Measurements from ENCODE around the gene SFTPD.
"Not testable (repeated sequence)": the region's sequence is repeated elsewhere in the genome, so short reads cannot be mapped to it uniquely, and the experiment has no call there.

Gene SFTPD

DNA sequence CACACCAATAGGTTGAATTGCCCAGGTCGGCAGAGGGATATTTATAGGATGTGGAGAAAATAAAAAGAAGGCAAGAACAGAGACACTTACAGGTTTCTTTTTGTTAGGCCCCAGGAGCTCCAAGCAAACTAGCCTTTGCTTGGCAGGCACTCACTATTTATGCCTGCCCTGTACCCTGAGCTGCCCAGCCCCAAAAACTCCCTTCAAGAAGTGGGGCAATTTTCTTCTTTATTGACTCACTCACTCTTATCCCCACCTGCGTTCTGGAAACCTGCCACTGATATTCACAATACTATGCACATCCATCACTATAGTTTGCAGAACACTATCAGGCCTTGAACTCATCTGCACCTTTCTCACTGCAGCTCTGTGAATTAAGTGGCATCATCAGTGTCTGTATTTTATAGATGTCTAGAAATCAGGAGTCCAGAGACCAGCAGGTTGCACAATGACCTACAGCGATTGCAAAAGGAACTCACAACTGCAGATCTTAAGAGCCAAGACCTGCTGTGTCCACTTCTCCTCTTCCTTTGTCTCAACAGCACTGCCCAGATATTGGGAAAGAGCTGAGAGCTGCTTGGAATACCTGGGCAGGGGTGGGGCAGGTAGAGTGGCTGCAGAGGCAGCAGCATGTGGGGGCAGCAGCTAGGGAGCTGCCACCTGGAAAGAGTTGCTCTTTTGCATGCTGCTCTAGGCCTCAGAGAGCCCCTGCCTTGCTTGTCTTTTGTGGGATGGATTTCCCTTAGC is at the start of gene SFTPD:
SFTPD (minus strand) TSS at position 130 of the 747 bp plus-strand sequence. CDS start 2,446 bp downstream, outside the sequence.
- no peak for DNase-seq (ENCODE audit: low read depth in 2 of 2)

DNA sequence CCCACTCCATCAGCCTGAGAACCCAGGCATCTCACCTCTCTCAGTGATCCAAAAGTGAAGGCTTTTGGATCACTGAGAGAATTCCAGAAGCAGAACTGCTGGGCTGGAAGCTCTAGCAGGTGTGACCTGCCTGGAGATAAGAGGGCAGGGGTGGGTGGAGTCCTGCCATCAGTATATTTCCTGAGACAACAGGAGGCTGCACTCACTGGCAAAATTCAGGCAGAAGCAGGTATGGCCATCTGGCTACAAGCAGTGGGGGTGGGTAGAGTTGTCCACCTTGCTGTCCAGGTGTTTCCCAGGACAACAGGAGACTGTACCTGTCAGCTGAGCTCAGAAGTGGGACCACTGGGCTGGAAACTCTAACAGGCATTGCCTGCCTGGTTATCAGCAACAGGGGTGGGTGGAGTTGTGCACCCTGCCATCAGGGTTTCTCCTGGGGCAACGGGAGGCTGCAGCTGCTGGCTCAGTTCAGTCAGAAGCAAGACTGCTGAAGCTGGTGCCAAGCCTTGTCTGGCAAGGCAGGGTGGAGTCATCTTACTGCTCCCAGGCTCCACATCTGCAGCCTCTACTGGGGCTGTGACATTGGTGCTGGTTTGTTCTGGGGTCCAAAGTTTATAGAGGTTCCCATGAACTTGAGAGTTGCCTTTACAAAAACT is 47.2 kb upstream of the SFTPD start:
- no peak for DNase-seq (ENCODE audit: low read depth in 2 of 2)

DNA sequence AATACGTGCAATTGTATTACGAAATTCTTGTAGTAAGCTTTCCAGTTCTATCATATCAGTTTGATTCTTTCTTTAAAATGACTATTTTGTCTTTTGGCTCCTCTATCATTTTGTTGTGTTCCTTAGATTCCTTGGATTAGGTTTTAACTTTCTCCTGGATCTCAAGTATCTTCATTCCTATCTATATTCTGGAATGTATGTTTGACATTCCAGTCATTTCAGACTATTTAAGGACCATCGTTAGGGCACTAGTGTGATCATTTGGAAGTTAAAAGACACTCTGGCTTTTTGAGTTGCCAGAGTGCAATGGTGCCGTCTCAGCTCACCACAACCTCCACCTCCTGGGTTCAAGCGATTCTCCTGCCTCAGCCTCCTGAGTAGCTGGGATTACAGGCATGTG is 45.7 kb upstream of the SFTPD start:
- DNase-seq (ENCODE audit: low read depth in 2 of 2), result no peak

DNA sequence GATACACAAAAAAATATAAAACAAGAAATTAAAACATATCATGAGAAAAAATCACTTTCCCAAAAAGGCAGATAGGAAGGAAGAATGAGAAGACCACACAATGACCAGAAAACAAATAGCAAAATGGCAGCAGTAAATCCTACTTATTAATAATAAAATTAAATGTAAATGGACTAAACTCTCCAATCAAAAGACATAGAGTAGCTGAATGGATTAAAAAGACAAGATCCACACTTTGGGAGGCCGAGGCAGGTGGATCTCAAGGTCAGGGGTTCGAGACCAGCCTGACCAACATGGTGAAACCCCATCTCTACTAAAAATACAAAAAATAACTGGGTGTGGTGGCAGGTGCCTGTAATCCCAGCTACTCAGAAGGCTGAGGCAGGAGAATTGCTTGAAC is 39.3 kb upstream of the SFTPD start:
- not testable (repeated sequence) for DNase-seq (ENCODE audit: low read depth in 2 of 2)

DNA sequence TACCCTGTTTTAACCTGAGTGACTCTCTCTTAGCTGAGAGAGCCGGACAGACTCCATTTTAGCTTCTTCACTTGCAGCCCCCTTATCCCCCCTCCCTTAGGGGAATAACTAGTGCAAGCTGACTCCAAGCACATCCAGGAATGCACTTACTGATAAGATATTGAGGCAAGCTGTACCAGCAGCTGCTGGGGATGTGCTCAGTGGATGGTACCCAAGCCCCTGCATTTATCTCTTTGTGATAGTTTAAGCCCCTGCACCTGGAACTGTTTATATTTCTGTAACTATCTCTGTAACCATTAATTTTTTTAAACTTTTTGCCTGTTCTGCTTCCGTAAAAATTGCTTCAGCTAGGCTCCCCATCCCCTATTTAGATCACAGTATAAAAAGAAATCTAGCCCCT is 37.8 kb upstream of the SFTPD start:
- DNase-seq (ENCODE audit: low read depth in 2 of 2), result not testable (repeated sequence)

DNA sequence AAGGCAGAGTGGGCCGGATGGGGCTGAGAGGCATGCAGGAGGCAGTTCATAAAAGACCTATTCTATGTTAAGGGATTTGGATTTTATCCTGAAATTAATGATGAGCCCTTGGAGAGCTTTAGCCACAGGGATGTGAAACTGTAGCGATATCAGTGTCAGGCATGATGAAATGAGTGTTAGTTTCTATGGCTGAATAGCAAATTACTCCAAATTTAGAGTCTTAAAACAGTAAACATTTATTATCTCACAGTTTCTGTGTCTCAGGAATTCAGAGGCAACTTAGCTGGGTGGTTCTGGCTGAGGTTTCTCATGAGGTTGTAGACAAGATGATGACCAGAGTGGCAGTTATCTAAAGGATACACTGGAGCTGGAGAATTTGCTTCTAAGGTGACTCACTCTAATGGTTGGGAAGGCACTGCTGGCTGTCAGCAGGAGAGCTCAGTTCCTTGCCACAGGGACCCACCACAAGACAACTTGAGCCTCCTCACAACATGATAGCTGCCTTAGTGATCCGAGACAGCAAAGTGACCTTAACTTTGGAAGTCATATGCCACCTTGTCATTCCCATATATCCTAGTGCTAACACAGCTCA is 36.7 kb upstream of the SFTPD start:
- DNase-seq (ENCODE audit: low read depth in 2 of 2), result no peak

DNA sequence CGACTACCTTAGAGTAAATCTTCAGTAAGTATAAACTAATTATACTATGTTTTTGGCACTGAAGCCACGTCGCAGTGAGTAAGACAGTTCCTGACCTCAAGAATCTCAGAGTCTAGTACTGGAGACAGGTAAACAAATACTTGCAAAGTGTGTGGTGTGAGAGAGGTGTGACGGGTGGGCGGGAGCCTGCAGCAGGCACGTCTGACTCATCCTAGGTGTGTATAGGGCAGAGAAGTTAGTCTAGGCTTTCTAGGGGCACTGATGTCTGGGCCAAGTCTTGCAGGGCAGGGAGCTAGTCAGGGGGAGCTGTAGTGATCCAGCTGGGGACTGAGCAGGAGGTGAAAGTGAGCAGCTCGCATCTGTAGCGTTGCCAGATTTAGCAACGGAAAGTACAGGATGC is 35.9 kb upstream of the SFTPD start:
- DNase-seq (ENCODE audit: low read depth in 2 of 2), result no peak

DNA sequence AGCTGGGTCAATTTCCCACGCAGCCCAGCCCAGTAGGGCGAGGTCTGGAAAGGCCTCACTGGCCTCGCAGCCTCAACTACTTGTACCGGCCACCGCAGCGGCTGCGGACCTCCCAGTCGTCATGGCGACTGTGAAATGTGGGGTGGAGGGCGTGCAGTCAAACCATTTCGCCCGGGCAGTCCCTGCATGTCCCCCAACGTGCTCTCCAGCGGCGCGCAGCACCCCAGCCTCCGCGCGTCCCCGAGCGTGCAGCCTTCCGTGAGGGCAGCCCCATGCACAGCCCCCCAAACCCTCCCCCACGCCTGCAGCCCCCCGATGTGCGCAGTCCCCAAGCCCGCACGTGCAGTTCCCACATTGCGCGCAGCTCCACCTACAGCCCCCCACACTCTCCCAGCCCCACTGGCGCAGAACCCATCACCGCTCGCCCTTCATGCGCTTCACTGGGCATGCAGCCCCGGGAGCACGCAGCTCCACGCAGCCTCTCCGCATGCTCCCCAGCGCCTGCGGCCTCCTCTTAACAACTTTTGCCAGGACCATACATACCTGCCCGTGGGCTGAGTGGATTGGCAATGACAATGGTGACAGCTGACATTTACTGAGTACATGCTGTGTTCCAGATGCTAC is 34.5 kb upstream of the SFTPD start:
- no peak for DNase-seq (ENCODE audit: low read depth in 2 of 2)

DNA sequence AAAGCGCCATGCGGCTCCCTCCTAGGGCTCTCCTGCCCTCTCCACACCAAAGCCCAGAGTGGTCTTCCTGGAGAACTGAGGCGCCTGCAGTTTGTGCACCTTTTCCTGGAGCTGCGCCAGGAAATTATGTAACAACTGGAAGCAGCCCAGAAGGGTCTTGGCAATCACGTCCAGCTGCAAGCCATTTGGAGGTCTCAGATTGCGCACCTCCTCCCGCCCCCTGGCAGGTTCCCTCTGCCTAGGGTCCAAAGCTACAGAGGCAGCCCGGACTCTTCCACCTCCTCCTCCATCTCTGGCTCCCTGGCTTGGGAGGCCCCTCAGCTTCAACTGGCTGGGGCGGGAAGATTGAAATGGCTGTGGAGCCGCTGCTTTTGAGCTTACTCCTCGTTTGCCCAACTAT is 34.0 kb upstream of the SFTPD start:
- no peak for DNase-seq (ENCODE audit: low read depth in 2 of 2)

DNA sequence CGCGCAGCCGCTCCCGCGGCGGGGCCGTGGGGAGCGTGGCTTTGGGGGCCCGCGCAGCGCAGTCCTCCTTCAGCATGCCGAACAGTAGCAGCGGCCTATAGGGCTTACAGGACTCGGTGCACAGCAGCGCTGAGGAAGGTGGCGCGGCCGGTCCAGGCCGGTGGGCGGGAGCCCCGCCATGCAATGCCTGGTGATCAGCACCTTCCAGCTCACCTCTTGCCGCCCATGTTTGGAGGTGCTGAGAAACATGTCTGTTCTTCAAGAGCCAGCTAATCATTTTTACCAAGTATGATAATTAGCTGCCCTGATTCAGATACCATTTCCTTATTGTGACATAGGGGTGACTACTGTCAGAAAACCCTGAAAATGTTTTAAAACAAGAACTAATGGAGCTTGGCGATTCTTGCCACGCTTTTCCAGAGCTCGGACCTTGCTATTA is 33.5 kb upstream of the SFTPD start:
- no peak for DNase-seq (ENCODE audit: low read depth in 2 of 2)

DNA sequence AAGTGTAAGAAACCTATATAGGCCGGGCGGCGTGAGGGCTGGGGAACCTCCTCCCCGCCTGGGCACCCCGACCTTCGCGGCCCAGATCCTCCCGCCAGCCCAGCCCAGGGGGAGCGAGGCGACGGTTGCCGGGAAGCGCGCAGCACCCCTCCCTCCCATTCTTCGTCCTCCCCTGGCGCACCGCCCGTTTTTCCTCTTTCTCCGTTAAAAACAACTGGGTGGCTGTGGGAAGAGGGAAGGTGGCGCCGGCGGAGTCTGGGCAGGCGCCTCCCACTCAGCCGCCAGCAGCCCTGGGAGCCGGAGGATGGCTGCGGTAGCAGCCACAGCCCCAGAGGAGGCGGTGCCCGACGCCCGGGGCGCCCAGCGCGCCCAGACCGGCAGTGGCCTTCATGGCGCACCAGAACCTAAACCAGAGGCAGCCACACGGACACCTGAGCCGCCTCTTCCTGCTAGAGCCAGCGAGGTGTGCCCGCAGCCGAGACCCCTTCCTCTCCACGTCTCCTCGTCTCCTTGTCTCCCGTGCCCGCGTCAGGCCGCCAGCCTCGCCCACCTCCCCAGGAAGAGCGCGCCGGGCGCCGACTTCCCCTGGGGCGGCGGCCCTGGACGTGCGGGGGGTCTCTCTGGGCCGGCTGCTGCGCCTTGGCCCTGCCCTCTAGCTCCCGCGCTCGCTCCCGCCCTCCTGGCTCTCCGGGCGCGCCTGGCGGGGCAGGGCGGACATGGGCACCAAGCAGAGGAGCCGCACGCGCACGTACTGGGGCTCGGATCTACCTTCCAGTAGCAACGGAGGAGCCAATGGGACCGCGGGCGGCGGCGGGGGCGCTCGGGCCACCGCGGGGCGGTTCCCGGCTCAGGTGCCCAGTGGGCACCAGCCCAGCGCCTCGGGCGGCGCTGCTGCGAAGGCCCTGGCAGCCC is 32.8 kb upstream of the SFTPD start:
- no peak for DNase-seq (ENCODE audit: low read depth in 2 of 2)

DNA sequence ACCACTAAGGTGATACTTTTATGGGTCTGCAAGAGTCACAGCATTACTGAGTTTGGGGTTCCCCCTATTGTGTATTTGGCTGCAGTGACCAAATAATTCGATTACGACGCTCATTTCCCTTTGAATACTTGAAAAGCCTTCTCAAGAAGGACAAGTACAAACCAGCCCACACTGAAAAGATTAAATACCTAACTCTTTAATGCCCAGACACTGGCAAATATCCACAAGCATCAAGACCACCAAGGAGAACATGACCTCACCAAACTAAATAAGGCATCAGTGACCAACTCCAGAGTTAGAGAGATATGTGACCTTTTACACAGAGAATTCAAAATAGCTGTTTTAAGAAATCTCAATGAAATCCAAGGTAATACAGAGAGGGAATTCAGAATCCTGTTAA is 31.8 kb upstream of the SFTPD start:
- no peak for DNase-seq (ENCODE audit: low read depth in 2 of 2)

DNA sequence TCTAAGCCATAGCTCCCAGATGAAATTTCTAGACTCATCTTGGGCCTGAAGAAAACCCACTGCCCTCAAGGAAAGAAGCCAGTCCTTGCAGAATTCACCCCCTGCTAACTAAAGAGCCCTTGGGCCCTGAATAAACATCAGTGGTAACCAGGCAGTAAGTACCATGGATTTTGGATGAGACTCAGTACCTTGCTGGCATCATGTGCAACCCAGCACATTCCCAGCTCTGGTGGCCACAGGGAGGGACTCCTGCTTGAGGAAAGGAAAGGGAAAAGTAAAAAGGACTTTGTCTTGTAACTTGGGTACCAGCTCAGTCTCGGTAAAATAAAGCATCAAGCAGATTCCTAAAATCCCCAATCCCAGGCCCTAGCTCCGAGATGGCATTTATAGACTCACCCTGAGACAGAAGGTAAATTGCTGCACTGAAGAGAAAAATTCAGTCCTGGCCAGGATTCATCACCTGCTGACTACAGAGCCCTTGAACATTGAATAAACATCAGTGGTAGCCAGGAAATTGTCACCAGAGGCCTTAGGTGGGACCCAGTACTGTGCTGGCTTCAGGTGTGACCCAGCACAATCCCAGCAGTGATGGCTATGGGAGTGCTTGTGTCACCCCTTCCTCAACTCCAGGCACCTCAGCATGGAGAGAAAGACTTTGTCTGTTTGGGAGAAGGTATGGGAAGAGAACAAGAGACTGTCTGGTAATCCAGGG is 31.2 kb upstream of the SFTPD start:
- DNase-seq (ENCODE audit: low read depth in 2 of 2), result no peak

DNA sequence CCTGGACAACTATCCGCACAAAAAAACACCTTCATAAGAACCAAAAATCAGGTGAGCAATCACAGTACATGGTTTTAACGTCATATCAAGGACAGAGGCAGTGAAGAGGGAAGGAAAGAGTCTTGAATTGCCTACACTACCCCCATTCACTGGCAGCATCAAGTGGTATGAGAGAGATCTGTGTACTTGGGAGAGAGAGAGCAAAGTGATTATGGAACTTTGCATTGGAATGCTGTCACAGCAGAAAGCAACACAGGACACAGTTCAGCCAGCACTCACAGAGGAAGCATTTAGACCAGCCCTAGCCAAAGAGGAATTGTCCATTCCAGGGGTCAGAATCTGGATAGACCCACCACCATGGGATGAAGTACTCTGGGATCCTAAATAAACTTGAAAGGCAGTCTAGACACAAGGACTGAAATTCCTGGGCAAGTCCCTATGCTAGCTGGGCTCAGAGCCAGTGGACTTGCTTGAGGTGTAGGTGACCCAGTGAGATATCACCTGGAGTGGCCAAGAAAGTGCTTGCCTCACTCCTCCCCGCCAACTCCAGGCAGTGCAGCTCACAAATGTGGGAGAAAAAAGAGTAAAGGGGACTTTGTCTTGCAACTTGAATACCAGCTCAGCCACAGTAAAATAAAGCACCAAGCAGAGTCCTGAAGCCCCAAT is 30.5 kb upstream of the SFTPD start:
- no peak for DNase-seq (ENCODE audit: low read depth in 2 of 2)

DNA sequence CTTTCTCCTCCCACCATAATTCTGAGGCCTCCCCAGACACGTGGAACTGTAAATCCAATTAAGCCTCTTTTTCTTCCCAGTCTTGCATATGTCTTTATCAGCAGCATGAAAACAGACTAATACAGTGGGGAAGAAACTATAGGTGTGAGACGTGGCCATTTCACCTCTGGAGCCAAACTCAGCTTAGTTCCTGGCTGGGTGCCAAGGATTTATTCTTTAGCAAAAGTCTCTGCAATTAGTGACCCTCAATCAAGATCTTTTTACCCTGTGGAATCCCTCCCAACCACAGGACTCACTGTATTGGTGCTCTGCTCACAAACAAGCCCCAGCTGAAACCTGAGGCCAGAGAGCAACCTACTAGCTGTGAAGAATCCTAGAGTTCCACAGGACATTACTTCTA is 28.1 kb upstream of the SFTPD start:
- no peak for DNase-seq (ENCODE audit: low read depth in 2 of 2)

DNA sequence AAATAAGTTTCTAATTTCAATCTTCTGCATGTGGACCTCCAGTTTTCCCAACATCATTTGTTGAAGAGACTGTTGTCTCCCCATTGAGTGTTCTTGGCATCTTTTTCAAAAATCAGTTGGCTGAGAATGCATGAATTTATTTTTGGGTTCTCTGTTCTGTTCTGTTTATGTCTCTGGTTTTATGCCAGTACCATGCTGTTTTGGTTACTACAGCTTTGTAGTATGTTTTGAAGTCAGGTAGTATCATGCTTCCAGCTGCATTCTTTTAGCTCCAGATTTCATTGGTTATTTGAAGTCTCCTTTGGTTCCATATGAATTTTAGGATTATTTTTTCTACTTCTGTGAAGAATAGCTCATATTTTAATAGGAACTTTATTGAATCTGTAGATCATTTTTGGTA is 21.2 kb upstream of the SFTPD start:
- no peak for DNase-seq (ENCODE audit: low read depth in 2 of 2)

DNA sequence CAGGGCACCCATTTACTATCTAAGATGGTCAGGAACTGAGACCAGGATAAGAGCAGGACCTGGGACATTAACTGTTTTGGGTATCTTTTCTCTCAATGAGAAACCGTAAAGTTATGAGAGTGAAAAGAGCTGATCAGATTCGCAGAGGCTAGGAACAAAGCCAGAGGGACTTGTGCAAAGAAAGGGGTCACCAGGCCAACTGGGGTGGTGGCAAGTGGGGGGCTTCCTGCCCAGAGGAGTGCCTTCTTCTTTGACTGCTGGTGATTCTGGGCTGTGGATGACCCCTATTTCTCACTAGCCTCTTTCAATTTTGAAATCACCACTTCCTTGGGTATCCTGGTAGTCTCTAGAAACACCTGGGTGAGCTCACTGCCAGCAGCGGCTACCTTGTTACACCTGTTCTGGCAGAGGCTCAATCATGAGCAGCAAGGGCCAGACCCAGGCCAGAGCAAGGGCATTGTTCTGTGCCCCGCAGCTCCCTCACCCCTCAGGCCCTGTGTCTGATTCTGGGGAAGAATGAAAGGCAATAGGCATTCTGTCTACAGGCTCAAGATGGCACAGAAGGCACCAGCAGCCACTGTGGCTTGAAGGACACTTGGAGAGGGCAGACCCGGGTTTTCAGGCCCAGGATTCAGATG is 999 bp downstream of the SFTPD start:
- no peak for DNase-seq (ENCODE audit: low read depth in 2 of 2)

DNA sequence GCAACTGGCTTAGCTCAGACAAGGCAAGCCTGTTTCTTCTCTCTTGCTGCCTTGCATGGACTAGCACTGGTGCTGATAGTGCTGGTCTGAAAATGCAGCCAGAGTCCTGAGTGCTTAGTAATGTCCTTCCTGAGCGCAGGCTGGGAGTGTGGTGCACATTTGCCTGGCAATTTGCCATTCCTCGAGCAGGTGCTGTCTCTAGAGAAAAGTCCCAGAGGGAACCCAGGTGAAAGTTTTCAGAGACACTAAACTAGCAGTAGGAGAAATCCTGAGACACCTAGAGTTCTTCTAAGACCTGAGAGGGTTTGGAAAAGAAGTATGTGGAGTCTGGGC is 1.9 kb downstream of the SFTPD start:
- DNase-seq (ENCODE audit: low read depth in 2 of 2), result no peak

DNA sequence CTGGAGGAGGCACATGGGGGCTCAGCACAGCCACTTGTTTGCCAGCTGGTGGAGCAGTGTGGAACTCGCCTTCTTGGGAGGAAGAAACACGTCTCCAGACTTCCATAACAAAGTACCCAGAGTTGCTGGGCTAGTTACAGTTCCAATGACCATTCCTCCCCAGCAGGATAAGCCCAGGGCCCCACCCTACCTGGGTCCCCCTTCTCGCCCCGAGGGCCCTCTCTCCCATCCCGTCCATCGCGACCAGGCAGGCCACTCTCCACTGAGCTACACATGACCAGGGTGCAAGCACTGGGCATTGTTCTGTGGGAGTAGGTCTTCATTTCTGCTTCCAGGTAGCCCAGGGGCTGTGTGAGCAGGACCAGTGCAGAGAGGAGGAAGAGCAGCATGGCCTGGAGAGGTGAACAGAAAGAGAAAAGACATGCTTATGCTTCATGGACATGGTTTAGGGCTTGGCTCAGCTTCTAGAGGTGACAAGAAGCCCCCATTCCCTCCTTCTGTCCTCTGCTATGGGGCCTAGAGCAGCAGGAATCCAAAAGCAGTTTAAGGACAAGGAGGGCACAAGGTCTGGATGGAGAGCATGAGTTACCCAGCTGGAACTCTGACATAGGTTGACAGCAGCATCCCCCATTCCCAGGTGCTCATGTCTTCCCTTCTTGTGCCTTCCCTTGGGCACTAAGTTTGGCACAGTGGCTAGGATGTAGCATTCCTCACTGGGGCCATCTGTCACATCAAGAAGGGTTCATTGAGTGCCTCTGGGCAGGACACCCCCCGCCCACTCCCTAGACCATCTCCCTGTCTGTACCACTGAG is 2.4 kb downstream of the SFTPD start:
- DNase-seq (ENCODE audit: low read depth in 2 of 2), result no peak

Measured in fibroblast of skin of left biceps (primary cell).